ELR (cell line): ENCODE results near the gene RAB37.

ENCODE experiments used
- DNase-seq: peaks from one replicate; pipeline ENCODE4 v3.0.0-alpha.2; 2015; ENCODE audit warnings: low read depth

RAB37 gene

DNA sequence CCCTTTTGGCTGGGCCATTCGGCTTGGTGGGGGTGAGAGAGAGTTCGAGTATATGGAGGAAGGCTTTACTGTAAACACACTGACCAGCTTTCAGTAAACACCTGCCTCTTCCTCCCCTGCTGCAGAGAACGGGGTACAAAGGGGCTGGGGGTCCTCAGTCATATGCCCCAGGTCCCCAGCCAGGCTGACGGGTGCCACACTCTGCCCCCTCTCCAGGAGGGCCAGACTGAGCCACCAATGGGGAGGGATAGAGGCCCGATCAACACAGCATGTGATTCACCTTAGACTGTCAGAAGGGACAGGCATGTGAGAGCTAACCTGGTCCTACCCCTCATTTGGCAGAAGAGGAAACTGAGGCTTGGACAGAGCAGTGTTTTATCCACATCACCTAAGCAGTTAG, 24.4 kb downstream of the RAB37 start:
- DNase-seq: no peak

DNA sequence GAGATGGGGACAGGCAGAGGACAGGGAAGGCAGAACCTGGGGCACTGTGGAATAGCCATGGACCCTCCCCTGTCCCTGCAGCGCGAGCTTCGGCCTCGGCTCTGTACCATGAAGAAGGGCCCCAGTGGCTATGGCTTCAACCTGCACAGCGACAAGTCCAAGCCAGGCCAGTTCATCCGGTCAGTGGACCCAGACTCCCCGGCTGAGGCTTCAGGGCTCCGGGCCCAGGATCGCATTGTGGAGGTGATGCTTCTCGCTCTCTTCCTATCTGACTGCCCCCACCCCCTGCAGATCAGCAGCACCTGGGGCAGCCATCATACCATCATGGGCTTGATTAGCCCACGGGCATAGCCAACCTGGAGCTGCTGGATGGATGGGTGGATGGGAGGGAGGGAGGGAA, 24.9 kb downstream of the RAB37 start:
- DNase-seq: no peak

DNA sequence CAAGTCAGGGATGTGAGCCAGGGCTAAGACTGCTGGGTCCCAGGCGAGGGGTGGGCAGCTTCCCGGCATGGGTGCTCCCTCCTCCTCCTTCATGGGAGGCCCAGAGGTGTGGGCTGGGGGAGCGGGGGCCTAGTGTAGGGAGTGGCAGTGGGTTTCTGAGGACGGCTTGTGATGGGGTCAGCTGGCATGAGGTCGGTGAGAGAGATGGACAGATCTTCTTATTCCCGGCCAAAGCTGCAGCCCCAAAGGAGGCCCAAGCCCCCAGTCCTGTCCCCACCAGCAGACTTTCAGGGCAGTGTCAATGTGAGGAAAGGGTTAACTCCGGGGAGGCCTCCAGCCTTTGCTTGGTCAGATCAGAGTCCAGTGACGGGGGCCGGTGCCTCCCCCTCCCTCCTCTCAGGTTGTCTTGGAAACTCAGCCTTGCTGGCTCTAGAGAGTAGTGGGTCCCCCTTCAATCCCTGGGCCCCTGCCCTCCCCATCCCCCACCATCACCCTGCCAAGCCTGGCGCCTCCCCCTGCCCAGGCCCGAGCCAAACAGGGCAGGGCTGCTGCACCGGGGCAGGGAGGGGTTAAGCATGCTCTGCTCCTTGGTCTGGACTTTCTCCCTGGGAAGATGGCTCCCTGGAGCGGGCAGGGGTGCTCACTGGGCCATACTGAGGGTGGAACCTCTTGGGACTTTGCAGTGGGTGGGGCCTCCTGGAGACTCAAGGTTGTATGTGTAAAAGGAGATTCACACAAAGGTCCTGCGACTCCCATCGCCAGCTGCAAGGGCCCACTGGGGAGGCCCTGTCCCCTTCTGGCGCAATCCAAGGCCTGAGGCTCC, 26.7 kb downstream of the RAB37 start:
- no peak for DNase-seq

DNA sequence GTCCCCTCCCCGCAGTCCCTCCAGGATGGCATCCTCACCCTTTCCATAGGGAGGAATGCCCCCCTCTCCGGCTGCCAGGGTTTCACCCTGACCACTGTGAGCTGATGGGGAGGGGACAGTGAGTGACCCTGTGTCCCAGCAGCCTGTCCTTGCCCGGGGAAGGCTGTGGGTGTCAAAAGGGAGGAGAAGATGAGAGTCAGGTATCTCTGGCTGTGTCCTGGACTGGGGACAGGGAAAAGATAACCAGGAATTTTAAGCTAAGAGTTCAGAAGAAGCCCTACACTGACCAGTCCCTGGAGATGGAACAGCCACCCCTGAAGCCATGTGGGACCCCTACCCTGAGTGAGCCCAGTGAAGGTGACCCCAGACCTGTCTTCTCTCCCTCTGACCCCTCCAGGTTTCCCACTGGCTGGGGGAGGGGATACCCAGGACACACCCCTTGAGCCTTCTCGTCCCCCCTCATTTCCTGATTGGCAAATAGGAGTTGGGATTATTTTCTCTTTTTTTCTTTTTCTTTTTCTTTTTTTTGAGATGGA, 27.8 kb downstream of the RAB37 start:
- no peak for DNase-seq

DNA sequence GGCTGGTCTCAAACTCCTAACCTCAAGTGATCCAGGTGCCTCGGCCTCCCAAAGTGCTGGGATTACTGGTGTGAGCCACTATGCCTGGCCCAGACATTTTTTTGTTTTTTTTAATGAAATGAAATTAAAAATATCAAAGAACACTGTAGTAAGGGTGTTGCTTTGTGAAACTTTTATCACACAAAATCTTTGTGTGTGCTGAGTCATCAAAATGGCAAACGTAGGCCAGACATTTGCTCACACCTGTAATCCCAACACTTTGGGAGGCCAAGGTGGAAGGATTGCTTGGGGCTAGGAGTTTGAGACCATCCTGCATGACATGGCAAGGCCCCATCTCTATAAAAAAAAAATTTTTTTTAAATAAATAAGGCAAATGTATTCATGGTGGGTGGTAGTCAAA, 29.4 kb downstream of the RAB37 start:
- no peak for DNase-seq

DNA sequence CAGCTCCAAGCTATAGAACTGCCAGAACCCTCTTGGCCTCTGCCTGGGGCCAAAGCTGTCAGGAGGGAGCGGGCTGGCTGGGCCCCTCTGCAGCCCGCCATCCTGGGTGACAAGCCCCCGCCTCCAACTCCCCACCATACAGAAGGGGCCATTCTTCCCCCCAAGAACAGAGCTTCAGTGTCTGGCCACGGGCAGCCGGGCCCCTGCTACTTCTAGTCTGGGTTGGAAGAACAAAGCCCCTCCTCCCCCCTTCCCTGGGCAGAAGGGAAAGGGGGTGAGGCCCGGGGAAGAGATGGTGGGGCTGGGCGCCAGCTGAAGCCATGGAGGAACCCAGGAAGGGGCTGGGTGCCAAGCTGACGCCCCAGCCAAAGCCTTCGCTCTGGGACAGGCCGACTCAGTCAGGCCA, 30.1 kb downstream of the RAB37 start:
- no peak for DNase-seq

DNA sequence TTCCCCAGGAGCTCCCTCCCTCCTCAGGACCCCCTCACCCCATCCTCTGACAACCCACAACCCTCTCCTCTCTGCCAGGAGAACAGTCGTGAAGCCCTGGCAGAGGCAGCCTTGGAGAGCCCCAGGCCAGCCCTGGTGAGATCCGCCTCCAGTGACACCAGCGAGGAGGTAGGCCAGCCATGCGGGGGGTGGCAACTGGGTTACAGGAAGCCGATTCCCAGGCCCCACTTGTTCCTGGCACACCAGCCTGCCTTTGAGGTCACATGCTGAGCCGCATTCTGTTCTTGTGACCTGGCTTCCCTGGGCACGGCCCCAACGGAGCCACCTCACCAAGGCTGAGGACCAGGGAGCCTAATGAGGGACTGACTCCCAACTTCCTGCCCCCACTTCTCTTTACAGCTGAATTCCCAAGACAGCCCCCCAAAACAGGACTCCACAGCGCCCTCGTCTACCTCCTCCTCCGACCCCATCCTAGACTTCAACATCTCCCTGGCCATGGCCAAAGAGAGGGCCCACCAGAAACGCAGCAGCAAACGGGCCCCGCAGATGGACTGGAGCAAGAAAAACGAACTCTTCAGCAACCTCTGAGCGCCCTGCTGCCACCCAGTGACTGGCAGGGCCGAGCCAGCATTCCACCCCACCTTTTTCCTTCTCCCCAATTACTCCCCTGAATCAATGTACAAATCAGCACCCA, 31.2 kb downstream of the RAB37 start:
- DNase-seq: peak; percentile 74

DNA sequence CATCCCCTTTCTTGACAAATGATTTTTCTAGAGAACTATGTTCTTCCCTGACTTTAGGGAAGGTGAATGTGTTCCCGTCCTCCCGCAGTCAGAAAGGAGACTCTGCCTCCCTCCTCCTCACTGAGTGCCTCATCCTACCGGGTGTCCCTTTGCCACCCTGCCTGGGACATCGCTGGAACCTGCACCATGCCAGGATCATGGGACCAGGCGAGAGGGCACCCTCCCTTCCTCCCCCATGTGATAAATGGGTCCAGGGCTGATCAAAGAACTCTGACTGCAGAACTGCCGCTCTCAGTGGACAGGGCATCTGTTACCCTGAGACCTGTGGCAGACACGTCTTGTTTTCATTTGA, 31.7 kb downstream of the RAB37 start:
- no peak for DNase-seq

DNA sequence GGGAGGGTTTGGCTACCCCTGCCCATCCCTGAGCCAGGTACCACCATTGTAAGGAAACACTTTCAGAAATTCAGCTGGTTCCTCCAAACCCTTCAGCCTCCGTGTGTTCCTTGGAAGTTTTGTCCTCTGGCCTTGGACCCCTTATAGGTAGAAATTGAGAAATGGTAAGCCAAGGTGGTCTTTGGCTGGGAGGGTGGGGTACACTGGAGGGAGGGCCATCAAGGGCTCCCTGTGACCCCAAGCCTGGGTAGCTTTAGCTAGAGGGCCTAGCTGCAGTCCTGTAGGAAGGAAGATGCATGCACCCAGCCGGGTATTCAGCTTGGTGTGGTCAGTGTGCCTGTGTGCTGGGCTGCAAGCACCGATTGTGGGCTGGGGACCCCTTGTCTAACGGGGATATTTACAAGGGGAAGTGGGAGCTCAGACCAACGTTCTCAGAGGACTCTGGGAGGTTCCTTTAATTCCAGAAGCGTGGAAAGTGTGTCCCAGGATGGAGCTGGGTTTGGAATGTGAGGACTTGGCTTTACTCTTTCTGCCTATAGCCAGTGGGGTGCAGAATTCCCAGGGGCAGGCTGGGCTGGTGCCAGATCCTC, 32.3 kb downstream of the RAB37 start:
- no peak for DNase-seq

DNA sequence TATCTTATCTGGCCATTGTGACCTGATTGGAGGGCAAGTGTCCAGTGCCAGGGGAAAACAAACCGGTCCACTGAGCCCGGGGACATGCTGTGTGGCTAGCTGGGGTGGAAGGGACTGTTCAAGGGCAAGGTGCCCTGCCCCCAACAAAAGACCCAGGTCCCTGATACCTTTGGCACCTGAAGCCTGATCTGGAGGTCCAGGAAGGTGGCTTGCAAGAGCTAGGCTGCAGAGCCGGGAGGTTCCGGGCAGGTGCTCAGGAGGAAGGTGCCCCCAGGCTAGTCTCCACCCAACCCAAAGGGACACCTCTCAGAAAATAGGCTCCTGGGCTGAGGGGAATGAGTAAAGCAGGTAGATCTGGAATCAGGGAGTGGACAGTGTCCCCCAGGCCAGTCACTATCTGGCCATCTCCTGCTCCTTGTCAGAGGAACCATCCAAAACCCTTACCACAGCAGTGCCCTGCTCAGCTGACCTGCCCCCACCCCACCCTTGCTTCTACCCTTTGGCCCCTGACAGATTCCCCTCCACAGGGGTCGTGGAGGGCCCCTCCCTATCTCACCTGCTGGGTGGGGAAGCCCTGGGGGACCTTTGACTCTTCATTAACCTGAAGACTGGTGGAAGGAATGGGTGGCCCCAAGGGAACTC, 32.9 kb downstream of the RAB37 start:
- DNase-seq: no peak

DNA sequence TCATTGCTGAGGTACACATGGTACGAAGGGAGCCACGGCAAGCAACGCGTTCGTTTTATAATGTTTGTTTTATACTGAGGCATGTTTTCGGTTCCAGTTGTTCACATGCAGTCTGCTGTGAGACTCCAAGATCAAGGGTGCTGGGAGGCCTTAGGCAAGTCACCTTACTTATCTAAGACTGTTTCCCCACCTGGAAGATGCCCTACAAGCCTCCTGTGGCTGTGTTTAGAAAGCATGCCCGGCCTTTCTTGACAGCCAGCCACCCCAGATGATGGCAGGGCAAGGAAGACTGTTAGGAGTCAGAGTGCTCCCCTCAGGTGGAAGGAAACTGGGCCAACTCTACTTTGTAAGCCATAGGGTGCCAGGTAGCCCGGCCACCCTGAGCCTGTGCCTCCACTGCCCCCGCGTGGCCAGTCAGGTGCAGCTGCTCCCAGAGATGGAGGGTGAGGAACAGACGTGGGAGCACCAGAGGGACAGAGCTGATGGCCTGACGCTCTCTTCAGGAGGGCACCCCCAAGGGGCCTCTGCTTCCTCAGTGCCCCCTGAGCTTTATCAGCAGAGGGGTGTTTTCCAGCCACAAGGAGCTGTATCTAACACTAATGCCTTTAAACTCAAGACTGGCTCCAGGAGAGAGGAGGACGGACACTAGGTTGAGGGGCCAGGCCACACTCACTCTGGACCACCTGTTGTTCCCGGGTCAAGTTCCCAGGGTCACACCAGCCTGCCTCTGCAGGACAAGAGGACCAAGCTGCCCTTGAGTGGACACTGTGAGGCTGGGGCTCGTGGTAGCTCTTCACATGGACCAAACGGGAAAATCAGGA, 33.7 kb downstream of the RAB37 start:
- peak; percentile 46 for DNase-seq

DNA sequence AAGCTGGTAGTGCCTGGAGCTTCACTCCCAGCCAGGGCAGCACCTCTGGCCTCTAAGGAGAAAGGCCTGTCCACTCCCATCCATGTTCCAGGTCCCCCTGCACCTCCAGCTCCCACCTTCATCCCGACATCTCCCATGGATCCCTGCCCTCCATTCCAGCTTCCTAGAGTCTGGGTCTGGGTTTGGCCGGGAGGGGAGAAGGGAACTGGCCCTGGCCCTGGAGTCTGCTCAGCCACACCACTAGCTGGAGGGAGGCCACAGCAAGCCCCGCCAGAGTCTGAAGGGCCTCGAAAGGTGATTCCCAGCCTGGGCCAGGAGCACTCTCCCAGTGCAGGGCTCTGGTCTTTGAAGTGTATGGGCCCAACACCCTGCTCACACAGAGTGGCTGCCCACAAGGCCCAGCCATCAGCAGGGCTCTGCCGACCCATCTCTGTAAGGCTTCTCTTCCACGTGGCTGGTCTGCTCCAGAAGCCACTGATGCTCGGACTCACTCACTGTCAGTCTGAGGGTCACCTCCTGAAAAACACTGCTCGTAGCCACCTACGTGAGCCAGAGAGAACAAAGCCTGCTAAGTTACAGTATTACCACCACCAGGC, 34.4 kb downstream of the RAB37 start:
- DNase-seq: no peak

DNA sequence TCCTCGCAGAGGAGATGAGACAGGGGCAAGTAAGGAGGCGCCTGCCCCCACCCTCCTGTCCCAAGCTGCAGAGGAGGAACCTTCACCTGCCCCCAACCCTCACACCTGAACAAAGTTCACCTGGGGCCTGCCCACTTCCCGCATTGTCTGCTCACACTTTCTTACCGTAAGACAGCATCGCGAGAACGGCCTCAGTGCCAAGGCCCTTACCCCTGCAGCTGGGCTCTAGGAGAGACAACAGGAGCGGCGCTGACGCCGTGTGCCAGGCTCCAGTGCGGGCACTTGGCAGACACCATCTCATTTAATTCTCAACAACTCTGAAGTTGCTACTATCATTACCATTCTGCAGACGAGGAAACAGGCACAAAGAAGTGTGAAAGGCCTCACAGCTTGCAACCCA, 35.0 kb downstream of the RAB37 start:
- DNase-seq: no peak

DNA sequence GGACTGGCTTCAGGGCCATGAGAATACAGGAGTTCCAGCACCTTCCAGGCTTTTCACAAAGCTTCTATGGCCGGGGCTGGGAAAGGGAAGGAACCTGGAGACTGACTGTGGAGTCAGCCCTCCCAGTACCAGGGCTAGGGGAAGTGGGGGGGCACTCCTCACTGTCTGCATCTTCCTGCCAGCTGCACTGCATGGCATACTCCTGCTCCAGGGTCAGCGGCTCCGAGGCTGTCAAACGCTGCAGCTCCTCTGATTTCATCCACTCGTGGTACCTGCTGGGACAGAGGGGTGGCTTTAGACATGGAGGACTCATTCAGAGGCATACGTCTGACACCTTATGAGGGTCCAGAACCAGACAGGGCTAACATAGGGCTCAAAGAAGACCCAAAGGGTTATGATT, 36.4 kb downstream of the RAB37 start:
- no peak for DNase-seq

DNA sequence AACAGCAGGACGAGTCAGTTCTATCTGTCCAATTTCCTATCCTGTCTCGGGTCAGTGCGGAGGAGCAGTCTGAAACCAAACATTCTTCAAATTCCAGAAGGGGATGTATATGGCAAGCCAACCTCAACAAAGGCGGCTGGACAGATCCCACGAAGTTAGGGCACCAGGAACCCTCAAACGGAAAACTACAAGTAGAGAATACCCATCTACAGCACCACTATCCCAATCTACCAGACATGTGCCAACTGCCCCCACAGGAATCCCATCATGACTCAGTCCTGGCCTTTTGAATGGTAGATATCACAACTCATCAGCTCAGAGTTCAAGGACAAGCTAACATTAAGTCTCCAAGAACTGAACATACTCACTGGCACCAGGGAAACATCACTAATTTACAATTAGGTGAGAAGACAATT, 36.8 kb downstream of the RAB37 start:
- DNase-seq: peak; percentile 65

DNA sequence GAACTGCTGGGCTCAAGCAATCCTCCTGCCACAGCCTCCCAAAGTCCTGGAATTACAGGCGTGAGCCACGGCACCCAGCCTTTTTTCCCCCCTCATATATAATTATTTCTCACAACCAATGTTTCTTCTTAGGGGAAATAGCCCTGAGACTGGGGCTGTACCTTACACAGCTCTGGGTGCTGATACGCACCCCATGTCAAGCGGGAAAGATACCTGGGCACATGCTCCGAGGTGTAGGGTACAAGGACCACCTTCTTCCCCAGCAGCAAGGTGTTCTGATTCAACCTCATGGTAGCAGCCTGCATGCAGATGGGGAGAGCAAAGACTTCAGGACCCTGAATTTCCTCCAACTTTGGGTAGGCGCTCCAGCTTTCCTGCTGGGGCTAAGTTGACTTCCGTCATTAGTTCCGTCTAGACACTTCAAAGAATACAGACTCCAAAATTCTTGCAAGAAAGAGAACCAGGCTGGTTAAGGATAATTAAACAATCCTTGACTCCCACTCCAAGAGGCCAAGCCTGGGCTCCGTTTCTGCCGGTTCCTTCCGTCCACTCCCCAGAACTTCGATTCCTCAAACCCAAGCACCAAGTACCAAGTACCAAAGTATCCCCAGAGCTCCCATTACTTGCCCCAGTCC, 38.5 kb downstream of the RAB37 start:
- peak; percentile 30 for DNase-seq

DNA sequence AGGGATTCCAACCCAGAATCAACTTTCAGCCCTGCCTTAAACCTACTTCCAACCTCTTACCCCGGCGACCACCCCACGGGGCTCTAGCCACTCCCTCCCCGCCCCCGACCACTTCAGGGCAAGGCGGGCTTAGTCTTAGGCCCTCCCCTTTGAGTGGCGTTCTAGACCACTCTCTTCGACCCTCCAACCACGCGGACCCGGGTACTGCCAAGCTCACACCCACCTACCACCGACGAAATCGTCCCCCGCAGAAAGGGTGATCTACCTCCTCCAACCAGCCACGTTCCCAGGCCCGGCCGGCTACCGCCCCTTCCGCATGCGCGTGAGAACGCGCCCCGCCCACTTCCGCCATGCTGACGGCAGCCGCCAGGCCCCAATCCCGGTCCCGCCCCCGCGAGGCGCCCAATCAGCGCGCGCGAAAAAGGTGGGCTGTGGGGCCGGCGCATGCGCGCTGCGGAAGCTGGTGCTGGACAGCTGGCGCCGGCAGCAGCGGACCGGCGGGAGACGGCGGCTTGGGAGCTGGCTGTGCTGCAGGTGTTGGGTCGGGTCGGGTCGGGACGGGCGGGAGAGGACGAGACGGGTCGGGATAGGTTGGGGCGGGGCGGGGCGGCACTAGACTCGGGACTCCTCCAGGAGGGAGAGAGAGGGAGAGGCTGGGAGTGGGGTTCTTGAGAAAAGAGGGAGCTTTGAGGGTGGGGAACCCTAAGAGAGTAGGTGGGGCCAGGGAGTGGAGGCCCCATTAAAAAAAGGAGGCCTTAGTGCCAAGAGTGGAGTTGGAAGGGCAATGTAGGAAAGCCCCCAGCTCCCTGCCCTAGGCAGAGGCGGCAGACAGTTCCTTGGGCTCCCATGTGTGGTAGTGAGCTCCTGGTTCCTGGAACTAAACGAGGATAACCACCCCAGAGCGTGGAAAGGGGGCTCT, 39.2 kb downstream of the RAB37 start, which contains the start of gene NAT9:
Gene NAT9 (minus strand): TSS at position 302 of the 919 bp plus-strand sequence. CDS start 647 bp downstream, outside the sequence.
- DNase-seq: peak; percentile 98

DNA sequence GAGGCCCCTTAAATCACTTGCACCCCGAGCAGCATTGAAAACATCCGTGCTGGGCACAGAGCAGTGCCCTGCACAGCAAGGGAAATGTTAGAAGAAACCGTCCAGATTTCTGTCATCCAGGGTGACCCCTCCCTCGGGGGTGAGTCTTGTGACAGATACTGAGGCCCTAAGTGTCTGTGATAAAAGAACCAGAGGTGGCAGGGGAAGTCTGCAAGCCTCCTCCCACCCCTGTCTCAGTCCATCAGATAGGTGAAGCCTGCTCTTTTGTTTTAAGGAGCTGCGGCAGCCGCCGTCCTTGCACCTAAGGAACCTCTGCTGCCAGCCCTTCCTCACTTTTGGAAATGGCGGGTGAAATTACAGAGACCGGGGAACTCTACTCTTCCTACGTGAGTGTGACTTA, 39.9 kb downstream of the RAB37 start:
- no peak for DNase-seq

DNA sequence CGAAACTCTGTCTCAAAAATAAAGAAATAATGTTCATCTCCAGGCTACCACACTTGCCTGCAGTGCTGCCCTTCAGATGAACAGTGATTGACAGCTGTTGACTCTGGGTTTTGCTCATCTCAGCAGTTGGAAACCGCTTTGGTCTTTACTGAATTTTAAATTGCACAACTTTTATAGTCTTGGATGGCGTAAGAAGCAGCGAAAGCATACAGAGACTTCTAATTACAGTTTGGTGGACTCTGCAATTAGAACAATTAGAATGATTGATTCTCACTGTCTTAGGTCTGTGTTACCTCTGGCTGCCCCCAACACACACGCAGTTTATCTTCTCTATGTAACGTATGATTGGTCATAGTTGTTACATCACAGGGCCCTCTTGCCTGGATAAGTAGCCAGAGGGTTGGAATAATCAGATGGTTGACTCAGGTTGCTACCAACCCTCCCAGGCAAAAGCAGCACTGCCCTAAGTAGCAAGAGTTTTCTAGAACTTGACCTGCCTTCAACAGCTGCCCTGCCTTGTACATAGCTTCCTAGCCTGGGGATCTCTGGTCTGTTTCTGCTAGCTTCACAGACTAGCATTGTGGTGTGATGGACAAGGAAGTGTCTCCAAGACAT, 41.0 kb downstream of the RAB37 start:
- DNase-seq: no peak
